ENCODE results near the gene C5orf58.

DNA sequence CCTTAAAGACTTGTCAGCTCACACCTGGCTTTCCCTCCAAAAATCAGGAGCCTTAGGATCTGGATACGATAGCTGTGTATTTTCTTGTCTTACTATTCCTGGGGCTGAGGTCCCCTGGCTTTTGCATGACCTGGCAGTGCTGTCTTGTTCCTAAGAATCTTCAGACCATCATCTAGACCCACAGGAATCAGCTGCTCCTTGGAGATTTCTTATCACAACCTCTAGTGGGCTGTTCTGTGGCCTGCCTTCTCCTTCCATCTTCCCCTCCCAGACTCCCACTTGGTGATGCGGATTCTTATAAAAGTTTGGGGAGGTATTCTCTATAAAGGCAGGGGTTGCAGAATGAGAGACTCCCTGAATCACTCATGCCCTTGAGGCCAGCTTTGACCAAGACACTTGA, 43.4 kb downstream of the C5orf58 start:
- no peak for TF ChIP-seq CTCF (IDR thresholded peaks at IDR 0.05)
- TF ChIP-seq POLR2AphosphoS5 (IDR thresholded peaks at IDR 0.05) = no peak
